K562 (cell line): Measurements from ENCODE around the gene SET. TPM values are rescaled to one million over a fixed set of nuclear protein-coding genes. Genes with fewer than 3 reads are reported as not detected.

Source experiments
- EGR1 ChIP-seq: fragments of 450-650 bp; conservative IDR thresholded peaks from 2 replicates; pipeline ENCODE4 v1.6.1; 2017; ENCODE audit warnings: mild to moderate bottlenecking
- ESRRB ChIP-seq: fragments of 250-450 bp; sonication (Bioruptor Pico); IDR thresholded peaks from 2 replicates; pipeline ENCODE4 v1.5.0; 2020; ENCODE audit warnings: mild to moderate bottlenecking, moderate library complexity, borderline replicate concordance
- FOS ChIP-seq: IDR thresholded peaks from 3 replicates; pipeline ENCODE4 v1.6.1; 2011; ENCODE audit not compliant: insufficient read length; ENCODE audit errors: extremely low read depth
- HOXB6 ChIP-seq: fragments of 250-450 bp; sonication (Bioruptor Pico); IDR thresholded peaks from 2 replicates; pipeline ENCODE4 v1.5.1; 2022; ENCODE audit warnings: mild to moderate bottlenecking, borderline replicate concordance
- MYC ChIP-seq, 2 experiments: fragments of 250-450 bp in 1 of 2; sonication (Bioruptor Pico) in 1 of 2; IDR thresholded peaks; 2 replicates each; pipeline versions ENCODE4 v1.5.1 to v1.6.1; 2012 to 2021; ENCODE audit warnings: low read depth in 2 of 2, borderline replicate concordance in 1 of 2, improper control_type of control experiment in 1 of 2, low read length in 1 of 2, mild to moderate bottlenecking in 1 of 2, moderate library complexity in 1 of 2
- PHTF2 ChIP-seq: fragments of 250-450 bp; sonication (Bioruptor Pico); IDR thresholded peaks from 2 replicates; pipeline ENCODE4 v1.5.0; 2021; ENCODE audit warnings: mild to moderate bottlenecking
- POLR2AphosphoS5 ChIP-seq: IDR thresholded peaks from 2 replicates; pipeline ENCODE4 v1.6.1; 2011; ENCODE audit warnings: mild to moderate bottlenecking, low read depth, low read length, moderate library complexity; ENCODE audit not compliant: control insufficient read depth, insufficient read depth
- PTRF ChIP-seq: fragments of 450-650 bp; IDR thresholded peaks from 2 replicates; pipeline ENCODE4 v1.6.1; 2016; ENCODE audit warnings: mild to moderate bottlenecking, missing genetic modification characterization, missing compliant biosample characterization
- RBM39 ChIP-seq: fragments of 200-400 bp; formaldehyde crosslinking; optimal IDR thresholded peaks from 2 replicates; pipeline ENCODE3; 2018; ENCODE audit warnings: low read depth, low read length
- STAT5A ChIP-seq: IDR thresholded peaks from 2 replicates; pipeline ENCODE4 v1.6.1; 2012; ENCODE audit warnings: low read length, inconsistent platforms, borderline replicate concordance
- TRIM24 ChIP-seq, 2 experiments: fragments of 450-650 bp; IDR thresholded peaks; 2 replicates each; pipeline ENCODE4 v1.6.1; 2016
- ZNF717 ChIP-seq: fragments of 250-450 bp; sonication (Bioruptor Pico); IDR thresholded peaks from 2 replicates; pipeline ENCODE4 v1.5.0; 2021
- polyA plus RNA-seq, 8 experiments: library from polyadenylated mRNA; depleted of rRNA in 4 of 8; stranded (reverse) in 5 of 8; unstranded in 3 of 8; fragments of >200 nt; fragmentation: Nextera tagmentation in 2 of 8; fragmentation: Illumina TruSeq in 1 of 8; extraction: Ambion mirVana in 2 of 8; extraction: Trizol in 1 of 8; gene quantifications; 2 replicates each; pipeline versions ENCODE4 v1.2.1 to v1.2.3, GENCODE V29; 2011 to 2014; ENCODE audit warnings: inconsistent platforms in 1 of 8, missing spikeins in 1 of 8
- total RNA-seq, 7 experiments: library from RNA; depleted of rRNA in 6 of 7; stranded (reverse); fragments of >200 nt in 6 of 7; fragmentation: Illumina TruSeq in 2 of 7; extraction: Trizol in 2 of 7; gene quantifications; 2 replicates each; pipeline versions ENCODE4 v1.2.1 to v1.2.3, GENCODE V29; 2011 to 2021; ENCODE audit warnings: low replicate concordance in 1 of 7
- TF ChIP-seq, protein P1 (sequence below), 2 experiments: fragments of 450-650 bp; conservative IDR thresholded peaks; 2 replicates each; pipeline ENCODE4 v1.6.1; 2017; ENCODE audit warnings: mild to moderate bottlenecking in 2 of 2, moderate library complexity in 2 of 2
- TF ChIP-seq, protein P2 (sequence below): fragments of 450-650 bp; conservative IDR thresholded peaks from 2 replicates; pipeline ENCODE4 v1.6.1; 2016; ENCODE audit warnings: missing genetic modification characterization, low read depth, mild to moderate bottlenecking, missing compliant biosample characterization, moderate library complexity
- TF ChIP-seq, protein P3 (sequence below): IDR thresholded peaks from 2 replicates; pipeline ENCODE4 v1.6.1; 2011; ENCODE audit not compliant: insufficient read length; ENCODE audit errors: extremely low read depth
- TF ChIP-seq, protein P4 (sequence below): fragments of 250-450 bp; sonication (Bioruptor Pico); IDR thresholded peaks from 2 replicates; pipeline ENCODE4 v1.8.0; 2022; ENCODE audit warnings: inconsistent platforms
- TF ChIP-seq, protein P5 (sequence below): fragments of 250-450 bp; sonication (Bioruptor Pico); IDR thresholded peaks from 2 replicates; pipeline ENCODE4 v1.9.0; 2021; ENCODE audit warnings: mild to moderate bottlenecking, inconsistent platforms
- TF ChIP-seq, protein P6 (sequence below): sonication (generic); formaldehyde crosslinking; IDR thresholded peaks from 2 replicates; pipeline ENCODE4 v1.8.1; 2022; ENCODE audit warnings: missing genetic modification reagents

SET gene
- total and polyA plus RNA-seq, 9 of the 15 experiments (the other 6 are each of a cell fraction or from before 2014, with no cell fraction given), result 404 to 1,447 (median 907) TPM

DNA sequence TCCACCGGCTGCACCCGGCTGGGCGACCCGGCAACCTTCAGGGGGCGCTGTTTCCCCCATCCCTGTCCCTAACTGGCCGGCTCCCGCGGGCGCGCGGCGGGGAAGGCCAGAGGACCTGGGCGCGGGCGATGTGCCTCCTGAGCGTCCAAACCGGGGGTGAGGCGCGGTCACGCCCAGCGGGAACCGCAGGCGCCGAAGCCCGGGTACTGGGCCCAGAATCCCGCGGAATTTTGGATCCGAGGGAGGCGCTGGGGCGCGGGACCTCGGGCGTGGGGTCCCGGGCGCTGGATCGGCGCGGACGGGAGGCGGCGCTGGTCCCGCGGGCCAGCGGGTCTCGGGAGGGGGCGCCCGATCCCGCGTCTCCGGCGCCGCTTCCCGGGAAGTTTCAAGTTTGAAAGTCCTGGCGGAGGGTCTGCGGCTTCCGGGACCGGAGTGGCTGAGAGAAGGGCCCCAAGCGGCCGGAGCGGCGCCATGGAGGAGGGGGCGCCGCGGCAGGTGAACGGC is 13.5 kb downstream of the SET start, which contains the start of gene PKN3 (continued):
- TF ChIP-seq, protein P1, sequence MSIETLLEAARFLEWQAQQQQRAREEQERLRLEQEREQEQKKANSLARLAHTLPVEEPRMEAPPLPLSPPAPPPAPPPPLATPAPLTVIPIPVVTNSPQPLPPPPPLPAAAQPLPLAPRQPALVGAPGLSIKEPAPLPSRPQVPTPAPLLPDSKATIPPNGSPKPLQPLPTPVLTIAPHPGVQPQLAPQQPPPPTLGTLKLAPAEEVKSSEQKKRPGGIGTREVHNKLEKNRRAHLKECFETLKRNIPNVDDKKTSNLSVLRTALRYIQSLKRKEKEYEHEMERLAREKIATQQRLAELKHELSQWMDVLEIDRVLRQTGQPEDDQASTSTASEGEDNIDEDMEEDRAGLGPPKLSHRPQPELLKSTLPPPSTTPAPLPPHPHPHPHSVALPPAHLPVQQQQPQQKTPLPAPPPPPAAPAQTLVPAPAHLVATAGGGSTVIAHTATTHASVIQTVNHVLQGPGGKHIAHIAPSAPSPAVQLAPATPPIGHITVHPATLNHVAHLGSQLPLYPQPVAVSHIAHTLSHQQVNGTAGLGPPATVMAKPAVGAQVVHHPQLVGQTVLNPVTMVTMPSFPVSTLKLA (conservative IDR thresholded peaks at IDR 0.05), result peak in 1 of 2 experiments; percentile 64; a peak in 3 of 4 replicates
- TF ChIP-seq FOS (no peak), ZNF717 (CRISPR knock-in tag) (no peak), HOXB6 (CRISPR knock-in tag) (no peak), PHTF2 (CRISPR knock-in tag) (no peak), PTRF (tag) (no peak), STAT5A (no peak), EGR1 (peak; percentile 28; the same call in 1 of the 2 replicates), POLR2AphosphoS5 (peak; percentile 77; the same call in 1 of the 2 replicates), RBM39 (no peak), ESRRB (no peak), MYC (IDR thresholded peaks at IDR 0.05; ENCODE audit: low read depth, low read length) (0 out of 2 replicates have a peak, but pooled peaks have one; percentile 57), MYC (CRISPR knock-in tag; IDR thresholded peaks at IDR 0.05; ENCODE audit: borderline replicate concordance, low read depth) (no peak; the same call in 1 of the 2 replicates), TRIM24 (IDR thresholded peaks at IDR 0.05) (no peak)
- TF ChIP-seq, protein P2, sequence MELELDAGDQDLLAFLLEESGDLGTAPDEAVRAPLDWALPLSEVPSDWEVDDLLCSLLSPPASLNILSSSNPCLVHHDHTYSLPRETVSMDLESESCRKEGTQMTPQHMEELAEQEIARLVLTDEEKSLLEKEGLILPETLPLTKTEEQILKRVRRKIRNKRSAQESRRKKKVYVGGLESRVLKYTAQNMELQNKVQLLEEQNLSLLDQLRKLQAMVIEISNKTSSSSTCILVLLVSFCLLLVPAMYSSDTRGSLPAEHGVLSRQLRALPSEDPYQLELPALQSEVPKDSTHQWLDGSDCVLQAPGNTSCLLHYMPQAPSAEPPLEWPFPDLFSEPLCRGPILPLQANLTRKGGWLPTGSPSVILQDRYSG (tag), result no peak
- TF ChIP-seq, protein P3, sequence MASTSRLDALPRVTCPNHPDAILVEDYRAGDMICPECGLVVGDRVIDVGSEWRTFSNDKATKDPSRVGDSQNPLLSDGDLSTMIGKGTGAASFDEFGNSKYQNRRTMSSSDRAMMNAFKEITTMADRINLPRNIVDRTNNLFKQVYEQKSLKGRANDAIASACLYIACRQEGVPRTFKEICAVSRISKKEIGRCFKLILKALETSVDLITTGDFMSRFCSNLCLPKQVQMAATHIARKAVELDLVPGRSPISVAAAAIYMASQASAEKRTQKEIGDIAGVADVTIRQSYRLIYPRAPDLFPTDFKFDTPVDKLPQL, result no peak
- TF ChIP-seq, protein P4, sequence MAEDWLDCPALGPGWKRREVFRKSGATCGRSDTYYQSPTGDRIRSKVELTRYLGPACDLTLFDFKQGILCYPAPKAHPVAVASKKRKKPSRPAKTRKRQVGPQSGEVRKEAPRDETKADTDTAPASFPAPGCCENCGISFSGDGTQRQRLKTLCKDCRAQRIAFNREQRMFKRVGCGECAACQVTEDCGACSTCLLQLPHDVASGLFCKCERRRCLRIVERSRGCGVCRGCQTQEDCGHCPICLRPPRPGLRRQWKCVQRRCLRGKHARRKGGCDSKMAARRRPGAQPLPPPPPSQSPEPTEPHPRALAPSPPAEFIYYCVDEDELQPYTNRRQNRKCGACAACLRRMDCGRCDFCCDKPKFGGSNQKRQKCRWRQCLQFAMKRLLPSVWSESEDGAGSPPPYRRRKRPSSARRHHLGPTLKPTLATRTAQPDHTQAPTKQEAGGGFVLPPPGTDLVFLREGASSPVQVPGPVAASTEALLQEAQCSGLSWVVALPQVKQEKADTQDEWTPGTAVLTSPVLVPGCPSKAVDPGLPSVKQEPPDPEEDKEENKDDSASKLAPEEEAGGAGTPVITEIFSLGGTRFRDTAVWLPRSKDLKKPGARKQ (CRISPR knock-in tag), result no peak
- TF ChIP-seq, protein P5, sequence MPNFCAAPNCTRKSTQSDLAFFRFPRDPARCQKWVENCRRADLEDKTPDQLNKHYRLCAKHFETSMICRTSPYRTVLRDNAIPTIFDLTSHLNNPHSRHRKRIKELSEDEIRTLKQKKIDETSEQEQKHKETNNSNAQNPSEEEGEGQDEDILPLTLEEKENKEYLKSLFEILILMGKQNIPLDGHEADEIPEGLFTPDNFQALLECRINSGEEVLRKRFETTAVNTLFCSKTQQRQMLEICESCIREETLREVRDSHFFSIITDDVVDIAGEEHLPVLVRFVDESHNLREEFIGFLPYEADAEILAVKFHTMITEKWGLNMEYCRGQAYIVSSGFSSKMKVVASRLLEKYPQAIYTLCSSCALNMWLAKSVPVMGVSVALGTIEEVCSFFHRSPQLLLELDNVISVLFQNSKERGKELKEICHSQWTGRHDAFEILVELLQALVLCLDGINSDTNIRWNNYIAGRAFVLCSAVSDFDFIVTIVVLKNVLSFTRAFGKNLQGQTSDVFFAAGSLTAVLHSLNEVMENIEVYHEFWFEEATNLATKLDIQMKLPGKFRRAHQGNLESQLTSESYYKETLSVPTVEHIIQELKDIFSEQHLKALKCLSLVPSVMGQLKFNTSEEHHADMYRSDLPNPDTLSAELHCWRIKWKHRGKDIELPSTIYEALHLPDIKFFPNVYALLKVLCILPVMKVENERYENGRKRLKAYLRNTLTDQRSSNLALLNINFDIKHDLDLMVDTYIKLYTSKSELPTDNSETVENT, result peak; percentile 57; the same call in 1 of the 2 replicates
- TF ChIP-seq, protein P6, sequence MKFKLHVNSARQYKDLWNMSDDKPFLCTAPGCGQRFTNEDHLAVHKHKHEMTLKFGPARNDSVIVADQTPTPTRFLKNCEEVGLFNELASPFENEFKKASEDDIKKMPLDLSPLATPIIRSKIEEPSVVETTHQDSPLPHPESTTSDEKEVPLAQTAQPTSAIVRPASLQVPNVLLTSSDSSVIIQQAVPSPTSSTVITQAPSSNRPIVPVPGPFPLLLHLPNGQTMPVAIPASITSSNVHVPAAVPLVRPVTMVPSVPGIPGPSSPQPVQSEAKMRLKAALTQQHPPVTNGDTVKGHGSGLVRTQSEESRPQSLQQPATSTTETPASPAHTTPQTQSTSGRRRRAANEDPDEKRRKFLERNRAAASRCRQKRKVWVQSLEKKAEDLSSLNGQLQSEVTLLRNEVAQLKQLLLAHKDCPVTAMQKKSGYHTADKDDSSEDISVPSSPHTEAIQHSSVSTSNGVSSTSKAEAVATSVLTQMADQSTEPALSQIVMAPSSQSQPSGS, result no peak
